NCI-H774 (cell line): ENCODE measurements around the gene EML4.
"Not testable (repeated sequence)": the region's sequence is repeated elsewhere in the genome, so short reads cannot be mapped to it uniquely, and the experiment has no call there.

ENCODE experiments used
- DNase-seq: peaks from one replicate; lab custom pipeline; 2025; lab: John Stamatoyannopoulos, UW

The EML4 gene

DNA sequence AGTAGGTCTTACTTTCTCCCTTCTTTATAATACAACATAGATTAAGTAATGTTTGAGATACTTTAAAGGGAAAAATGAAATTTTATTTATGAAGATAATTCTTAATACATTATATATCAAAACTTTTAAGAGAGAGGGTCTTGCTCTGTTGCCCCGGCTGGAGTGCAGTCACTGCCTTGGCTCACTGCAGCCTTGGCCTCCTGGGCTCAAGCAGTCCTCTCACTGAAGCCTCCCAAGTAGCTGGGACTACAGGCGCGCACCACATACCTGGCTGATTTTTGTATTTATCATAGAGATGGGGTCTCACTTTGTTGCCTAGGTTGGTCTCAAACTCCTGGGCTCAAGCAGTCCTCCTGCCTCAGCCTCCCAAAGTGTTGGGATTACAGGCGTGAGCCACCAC lies 97.1 kb downstream of the EML4 start:
- DNase-seq, result no peak

DNA sequence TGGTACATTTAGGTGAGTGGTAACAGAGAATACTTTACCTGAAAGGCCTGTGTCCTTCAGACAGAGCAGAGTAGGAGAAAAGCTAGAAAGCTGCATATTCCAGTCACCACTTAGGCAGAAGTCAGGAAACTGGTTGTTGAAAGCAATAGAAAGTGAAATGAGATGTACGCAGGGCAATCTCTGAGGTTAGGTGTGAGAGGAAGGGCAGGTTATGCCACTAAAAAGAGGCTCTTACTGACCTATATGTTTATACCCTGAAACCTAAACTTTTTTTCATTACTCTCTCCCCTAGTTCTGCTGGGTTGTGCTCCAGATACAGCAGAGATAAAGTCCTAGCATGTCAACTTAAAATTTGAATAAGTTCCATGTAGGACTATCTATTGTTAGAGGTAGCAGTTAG lies 98.4 kb downstream of the EML4 start:
- DNase-seq, result no peak

DNA sequence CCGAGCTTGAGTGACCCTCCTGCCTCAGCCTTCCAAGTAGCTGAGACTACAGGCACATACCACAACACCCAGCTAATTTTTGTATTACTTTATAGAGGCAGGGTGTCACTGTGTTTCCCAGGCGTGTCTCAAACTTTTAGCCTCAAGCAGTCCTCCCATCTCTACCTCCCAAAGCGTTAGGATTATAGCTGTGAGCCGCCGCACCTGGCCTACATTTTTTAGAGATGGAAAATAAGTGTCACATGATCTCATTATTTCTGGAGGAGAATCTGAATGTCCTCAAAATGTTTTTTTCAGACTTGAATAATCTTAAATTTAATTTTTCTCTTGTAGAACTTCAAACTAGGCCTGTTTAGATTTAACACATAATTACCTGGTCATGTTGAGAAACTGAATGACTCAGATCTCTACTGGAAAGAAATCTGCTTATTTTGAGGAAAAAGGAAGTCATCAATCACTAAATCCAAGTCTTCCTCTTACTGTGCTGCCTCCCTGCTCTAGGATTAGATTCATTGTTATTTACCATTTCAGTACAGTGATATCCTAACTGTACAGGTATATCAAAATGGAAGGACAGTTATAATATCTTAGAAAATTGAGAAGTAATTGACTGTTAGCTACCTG lies 99.5 kb downstream of the EML4 start:
- DNase-seq, result no peak

DNA sequence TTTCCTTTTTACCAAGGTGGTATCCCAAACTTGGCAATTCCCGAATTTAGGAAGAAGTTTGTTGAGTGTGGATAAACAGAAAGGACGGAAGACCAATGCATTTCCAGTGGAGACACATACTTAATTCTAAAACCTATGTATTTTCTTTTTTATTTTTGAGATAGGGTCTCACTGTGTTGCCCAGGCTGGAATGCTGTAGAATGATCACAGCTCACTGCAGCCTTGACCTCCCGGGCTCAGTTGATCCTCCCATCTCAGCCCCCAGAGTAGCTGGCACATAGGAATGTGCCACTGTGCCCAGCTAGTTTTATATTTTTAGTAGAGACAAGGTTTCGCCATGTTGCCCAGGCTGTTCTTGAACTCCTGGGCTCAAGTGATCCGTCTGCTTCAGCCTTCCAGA lies 101.6 kb downstream of the EML4 start:
- DNase-seq, result no peak

DNA sequence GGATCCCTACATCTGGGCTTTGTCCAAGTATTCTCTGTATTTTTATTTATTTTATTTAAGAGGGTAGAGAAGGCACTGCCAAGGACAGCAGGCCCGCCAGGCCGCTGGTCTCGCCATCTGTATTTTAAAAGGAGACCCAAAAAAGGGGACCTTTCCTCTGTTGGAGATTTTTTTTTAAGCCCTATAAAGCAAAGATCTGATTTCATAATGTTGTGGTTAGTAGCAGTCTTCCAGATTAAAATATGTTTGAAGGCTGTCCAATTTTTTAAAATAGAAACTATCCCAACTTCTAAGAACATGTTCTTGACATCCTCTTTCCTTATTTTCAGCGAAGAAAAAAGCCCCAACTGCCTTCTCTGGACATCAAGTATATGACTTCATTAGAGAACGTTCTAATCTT lies 102.1 kb downstream of the EML4 start:
- DNase-seq, result not testable (repeated sequence)

DNA sequence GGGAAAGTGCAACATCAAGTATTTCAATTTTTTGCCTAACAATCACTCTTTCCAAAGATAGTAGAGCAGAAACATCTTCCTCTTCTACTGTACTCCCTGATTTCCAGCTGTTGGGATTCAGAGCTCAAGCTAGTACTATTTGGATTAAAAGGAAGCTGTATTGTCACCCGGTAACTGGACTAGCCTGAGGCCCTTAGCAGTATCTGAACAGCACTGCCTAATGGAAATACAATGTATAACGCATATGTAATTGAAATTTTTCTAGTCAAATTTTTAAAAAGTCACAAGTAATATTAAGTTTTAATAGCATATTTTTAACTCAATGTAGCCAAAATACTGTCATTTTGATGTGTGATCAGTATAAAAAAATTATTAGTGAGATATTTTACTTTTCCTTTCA lies 105.7 kb downstream of the EML4 start:
- no peak for DNase-seq

DNA sequence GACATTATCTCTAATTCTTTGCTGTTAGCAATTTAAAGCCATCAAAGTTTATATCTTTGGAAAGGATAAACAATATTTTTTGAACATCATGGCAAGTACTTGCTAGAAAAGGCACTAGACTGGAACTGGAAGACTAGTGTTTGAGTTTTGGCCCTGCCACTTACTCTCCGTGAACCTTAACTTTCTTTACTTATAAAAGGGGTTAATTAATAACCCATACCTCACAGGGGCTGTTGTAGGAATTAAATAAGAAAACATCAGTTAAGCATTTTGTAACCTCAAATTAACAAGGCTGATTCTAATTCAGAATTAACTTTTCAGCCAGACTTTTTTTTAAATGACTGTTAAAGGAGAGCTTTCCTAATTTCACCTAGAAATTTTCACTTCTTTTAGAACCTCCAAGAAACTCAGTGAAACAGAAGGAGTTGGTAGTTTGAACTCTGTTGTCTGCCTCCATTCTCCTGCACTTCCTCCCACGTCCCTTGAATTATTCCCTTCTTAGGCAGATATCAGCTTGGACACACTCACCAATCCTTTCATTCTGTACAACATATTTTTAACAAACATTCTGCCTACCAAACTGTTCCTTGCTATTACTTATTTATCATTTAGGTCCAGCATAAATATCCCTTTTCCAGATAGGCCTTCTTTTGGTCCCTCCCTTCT lies 112.4 kb downstream of the EML4 start:
- no peak for DNase-seq

DNA sequence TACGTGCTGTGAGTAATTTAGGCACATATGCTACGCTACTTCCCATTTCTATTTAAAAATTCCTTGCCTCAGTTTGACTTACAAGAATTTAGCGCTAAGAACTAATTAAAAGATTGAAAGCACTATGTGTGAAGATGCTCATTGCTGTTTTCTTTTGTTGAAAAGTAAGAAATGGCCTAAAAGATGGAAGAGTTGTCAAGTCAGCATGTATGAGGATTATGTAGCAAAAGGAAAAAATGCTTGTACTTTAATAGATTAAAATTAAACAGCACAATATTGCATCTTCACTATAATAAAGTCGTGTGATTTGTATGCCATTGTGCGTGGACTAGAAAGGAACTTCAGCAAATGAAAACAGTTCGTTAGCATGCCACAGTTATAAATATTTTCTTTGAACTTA lies 114.9 kb downstream of the EML4 start:
- DNase-seq, result no peak

DNA sequence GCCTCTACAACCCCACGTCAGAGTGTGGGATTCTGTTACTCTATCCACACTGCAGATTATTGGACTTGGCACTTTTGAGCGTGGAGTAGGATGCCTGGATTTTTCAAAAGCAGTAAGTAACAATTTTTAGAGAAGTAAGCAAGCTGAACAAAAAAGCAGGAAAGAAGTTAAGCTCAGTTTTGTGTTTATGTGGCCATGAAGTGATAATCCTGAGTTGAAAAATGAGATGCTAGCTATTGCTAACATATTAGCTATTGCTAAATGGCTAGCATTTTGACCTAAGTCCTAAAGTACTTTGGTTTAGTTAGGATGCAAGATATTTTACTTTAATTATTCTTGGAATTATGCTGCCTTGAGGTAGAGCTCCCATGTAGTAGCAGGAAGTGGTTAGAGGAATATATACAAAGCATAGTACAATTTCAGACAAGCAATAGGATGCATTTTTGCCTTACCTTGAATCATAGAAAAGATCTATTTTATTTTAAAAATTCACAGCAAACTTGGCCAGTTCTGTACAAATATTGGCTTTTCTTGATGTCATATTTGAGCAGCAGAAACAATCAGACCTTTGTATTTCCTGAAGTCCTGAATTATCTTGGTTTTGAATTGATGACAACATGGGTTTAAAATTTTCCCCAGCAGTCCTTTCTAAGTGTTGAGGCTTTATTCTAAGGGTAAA lies 117.3 kb downstream of the EML4 start:
- DNase-seq, result no peak

DNA sequence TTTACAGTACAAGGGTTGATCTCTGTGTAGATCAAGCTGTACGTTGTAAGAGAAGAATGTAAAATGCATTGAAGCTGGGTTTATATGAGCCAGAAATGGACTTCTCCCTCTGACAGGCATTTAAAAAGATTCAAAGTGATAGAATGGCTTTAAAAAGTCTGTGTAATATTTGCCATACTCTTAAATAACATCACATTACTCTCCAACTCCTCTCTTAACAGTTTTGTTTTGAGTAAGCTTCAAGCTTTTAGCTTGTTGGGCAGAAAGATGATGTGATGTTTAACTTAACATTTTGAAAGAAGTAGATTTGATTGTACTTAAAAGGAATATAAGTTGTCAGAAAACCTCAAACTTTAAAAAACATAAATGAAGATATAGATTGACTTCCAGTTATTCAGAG lies 119.7 kb downstream of the EML4 start:
- no peak for DNase-seq

DNA sequence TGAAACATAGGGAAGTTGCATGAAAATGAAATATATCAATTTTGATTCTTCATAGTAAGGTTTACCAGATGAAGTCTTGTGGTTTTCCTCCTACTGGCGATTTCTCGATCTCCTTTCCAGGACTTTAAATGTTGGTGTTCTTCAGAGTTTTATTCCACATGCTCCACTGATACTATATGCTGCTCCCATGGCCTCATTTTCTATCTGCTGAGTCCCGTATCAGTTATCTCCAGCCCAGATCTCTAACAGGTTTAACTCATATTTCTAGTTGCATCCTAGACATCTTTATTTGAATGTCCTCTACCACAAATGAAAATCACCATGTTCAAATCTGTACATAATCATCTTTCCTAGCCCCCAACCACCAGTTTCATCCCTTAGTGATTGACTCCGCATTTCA lies 120.1 kb downstream of the EML4 start:
- DNase-seq, result no peak

DNA sequence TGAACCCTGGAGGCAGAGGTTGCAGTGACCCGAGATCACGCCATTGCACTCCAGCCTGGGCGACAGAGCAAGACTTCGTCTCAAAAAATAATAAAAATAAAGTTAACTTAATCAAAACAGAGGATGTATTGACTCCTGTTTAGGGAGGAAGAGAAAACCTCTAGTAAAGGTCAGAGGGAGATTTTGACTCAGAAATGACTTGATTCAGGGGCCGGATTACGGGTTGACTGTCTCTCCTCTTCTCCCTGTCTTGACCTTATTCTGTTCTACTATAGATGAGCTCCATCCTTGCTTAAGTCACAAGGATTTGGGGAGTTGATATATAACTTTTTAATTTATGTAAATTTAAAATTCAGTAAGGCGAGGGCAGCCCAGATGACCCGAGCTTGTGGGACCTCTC lies 120.9 kb downstream of the EML4 start:
- no peak for DNase-seq

DNA sequence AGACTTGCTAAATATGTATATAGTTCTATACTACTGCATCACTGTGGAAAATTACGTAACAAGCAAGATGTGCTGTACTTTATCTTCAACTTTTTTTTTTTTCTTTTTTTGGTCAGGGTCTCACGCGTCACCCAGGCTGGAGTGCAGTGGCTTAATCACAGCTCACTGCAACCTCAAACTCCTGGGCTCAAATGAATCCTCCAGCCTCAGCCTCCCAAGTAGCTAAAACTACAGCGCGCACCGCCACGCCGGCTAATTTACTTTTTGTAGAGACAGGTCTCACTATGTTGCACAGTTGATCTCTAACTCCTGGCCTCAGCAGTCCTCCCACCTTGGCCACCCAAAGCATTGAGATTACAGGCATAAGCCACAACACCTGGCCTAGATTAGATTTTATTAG lies 123.9 kb downstream of the EML4 start:
- DNase-seq, result no peak

DNA sequence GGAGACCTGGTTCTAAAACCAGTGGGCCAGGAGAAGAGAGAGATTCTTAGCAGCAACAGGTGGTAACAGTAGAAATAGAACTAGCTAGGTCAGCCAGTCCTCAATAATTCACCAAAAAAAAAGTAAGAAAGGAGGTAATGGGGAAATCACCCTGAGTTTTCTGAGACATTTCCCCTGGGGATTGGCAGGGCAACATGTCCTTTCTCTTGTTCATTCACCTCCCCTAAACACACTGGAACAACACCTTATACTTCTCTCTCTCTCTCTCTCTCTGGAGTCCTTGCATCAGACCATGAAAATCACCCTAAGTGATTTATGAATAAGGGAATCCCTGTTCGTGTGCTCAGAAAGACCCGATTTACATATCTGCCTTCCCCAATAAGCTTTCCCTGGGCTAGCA lies 127.1 kb downstream of the EML4 start:
- DNase-seq, result no peak

DNA sequence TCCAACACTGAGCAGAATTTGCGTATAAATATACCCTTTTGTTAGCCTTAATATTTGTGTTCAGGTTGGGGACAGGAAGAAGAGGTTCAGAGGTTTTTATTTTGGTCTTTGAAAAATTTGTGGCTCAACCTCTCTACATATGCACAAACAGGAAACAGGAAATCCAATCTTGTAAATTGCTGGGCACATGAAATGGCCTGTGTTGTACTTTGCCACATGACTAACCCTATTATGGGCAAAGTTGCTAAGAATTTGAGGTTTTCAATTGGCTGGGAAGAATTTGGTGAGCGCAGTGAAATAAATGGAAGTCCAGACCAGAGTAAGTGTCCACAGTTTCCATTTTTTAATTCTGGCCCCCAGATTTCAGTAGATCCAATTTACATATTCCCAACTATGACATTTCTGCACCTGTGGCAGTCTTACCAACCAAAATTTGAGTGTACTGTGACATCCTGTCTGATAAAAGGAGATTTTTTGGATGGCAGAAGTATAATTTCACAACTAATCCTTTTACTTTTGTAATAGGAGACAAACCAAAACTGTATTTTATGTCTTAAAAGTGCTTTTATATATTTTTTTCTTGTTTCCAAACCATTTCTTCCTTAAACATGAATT lies 128.3 kb downstream of the EML4 start:
- DNase-seq, result no peak

DNA sequence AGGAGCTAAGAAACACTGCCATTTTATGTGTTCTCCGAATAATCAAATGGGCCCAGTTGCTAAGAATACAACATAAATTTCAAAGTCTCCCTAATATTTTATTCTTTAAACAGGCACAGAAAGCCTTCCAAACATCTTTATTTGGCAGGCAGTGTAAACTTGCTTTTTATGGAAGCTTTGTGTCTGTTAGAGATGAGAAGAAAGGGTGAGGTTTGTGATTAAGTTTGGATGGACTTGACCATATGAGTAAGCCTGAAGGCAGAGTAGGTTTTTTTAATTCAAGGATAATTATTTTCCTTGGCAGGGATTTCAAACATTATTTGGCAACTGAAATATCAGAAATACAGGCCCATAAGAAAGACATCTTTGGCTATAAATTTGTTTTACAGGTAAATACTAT lies 129.0 kb downstream of the EML4 start:
- no peak for DNase-seq

DNA sequence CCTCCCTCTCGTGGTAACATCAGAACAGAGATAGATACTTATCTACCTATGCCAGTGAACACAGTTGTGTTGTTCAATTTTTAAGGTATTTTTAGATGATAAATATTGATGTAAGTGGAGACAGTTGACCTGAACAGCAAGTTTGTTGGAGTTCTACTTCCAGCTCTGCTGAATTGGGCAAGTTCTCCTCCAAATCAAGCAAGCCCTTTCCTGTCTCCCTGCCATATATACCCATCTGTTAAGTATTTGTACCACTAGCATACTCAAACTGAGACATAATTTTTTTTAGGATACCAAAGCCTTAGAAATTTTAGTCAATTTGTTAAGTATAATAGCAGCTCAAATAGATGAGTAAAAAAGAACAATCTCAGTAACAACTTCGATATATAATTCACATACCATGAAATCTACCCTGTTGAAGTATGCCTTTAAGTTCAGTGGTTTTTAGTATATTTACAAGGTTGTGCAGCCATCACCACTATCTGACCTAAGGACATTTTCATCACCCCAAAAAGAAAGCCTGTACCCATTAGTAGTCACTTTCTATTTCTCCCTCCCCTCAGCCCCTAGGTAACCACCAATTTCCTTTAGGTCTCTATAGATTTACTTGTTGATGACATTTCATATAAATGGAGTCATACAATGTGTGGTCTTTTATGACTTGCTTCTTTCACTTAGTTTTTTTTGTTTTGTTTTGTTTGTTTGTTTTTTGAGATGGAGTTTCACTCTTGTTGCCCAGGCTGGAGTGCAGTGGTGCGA lies 130.0 kb downstream of the EML4 start:
- DNase-seq, result no peak

DNA sequence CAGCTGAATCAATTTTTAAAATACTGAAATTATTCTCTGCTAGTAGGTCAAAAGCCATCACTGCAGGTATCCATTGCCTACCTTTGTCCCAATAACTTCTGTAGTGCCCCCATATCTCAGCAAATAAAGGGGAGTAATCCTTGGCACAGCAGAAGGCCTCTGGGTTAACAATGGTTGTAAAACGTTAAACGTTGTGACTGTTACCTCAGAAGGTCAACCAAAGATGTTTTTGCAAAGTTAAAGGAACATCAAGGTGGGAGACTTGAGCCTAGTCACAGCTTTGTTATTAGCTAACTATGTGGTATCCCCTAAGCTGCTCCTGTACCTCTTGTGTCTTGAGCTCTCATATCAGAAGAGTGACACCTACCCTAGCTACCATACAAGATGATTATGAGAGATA lies 131.4 kb downstream of the EML4 start:
- no peak for DNase-seq

DNA sequence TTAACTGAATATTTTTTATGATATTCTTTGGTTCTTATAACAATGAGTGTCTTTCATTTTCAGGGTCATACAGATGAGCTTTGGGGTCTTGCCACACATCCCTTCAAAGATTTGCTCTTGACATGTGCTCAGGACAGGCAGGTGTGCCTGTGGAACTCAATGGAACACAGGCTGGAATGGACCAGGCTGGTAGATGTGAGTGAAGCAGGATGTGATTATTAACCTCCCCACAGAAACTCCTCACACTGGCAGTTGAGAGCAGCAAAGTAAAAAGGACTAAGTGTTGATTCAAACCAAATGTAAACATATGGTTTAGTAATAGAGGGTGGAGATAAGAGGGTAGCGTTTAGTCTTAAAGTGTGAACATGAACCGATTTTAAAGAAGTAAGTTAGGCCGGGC lies 134.1 kb downstream of the EML4 start:
- peak; percentile 1 for DNase-seq

DNA sequence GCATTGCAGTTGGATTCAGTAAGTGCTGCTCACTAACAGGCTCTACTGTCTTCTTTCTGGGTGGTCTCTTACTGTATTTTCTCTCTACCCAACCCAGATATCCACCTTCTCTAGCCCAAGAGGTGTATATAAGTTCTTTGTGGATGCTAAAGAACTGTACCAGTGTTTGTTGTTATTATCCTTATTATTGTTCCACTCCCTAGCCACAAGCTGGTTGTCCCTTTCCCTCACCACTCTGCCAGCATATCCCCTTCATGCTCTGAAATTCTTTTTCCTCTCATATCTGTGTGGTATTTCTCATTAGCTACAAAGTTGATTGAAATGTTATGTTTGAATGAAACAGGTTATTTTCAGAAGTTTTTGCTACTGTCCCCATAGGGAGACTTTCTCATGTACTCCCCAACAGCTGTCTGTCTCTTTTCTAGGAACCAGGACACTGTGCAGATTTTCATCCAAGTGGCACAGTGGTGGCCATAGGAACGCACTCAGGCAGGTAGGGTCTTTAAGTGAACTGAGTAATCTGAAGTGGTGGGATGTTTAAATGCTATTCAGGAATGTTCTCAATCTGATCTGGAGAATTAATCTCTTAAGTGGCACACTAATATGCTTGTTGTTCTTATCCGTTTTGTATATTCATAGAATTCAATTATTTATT lies 135.0 kb downstream of the EML4 start:
- no peak for DNase-seq

DNA sequence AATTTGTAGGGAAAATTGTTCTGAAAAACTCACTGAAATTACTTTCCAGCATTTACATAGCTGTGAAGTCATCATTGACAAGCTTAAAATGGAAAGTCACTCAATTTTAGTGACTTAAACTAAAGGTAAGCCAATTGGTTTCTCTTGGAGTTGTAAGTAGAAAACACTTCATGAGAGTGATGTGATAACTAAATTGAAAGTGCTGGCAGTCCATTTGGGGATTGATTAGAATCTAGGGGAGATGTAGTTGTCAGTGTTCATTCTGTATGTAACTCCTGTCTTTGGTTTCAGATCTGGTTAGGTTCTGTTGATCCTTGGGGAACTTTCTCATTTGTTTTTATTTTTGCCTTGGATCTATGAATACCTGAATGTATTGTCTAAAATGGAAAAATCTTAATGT lies 138.0 kb downstream of the EML4 start:
- DNase-seq, result no peak

DNA sequence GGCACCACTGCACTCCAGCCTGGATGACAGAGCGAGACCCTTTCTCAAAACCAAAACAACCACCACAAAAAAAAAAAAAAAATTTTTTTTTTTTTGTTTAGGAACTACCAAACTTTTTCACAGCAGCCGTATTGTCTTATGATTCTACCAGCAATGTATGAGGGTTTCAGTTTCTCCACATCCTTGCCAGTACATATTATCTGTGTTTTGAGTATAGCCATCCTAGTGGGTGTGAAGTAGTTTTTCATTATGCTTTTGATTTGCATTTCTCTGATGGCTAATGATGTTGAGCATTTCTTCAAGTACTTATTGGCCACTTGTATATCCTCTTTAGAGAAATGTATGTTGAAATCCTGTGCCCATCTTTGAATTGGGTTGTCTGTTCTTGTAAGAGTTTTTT lies 140.2 kb downstream of the EML4 start:
- no peak for DNase-seq
